Transverse colon (tissue), 4 donors: ENCODE results near the gene CKM. TPM values are rescaled to one million over a fixed set of nuclear protein-coding genes. Genes with fewer than 3 reads are reported as not detected.

ENCODE experiments used
- DNase-seq: peaks from one replicate; pipeline ENCODE4 v3.0.0-alpha.2; 2019
- H3K27ac ChIP-seq, 4 donors: fragments of 200-600 bp; sonication (generic); 2 replicates each; pipeline ENCODE4 v1.5.1; 2016 to 2018; ENCODE audit warnings: inconsistent platforms in 4 of 4
- H3K27me3 ChIP-seq: fragments of 200-600 bp; sonication (generic); 2 replicates; pipeline ENCODE4 v1.5.1; 2017; ENCODE audit warnings: inconsistent platforms
- H3K36me3 ChIP-seq, 4 donors: fragments of 200-600 bp; sonication (generic); 2 replicates each; pipeline ENCODE4 v1.5.1; 2017 to 2019; ENCODE audit warnings: inconsistent platforms in 4 of 4
- H3K4me1 ChIP-seq, 4 donors: fragments of 200-600 bp; sonication (generic); 2 replicates each; pipeline ENCODE4 v1.5.1; 2017 to 2020; ENCODE audit warnings: inconsistent platforms in 4 of 4
- H3K4me3 ChIP-seq, 4 donors: fragments of 200-600 bp; sonication (generic); 1 replicate in 1 of 4; 2 replicates in 3 of 4; pipeline versions ENCODE4 v1.5.1 to v1.6.1; 2017 to 2019; ENCODE audit warnings: inconsistent platforms in 4 of 4
- H3K9me3 ChIP-seq, 2 donors: fragments of 200-600 bp; sonication (generic); 2 replicates each; pipeline ENCODE4 v1.5.1; 2017 to 2019; ENCODE audit warnings: inconsistent platforms in 2 of 2
- EP300 ChIP-seq: sonication (generic); formaldehyde crosslinking; IDR thresholded peaks from one replicate; pipeline ENCODE4 v1.6.1; 2017; ENCODE audit warnings: antibody characterized with exemption, low read depth
- POLR2A ChIP-seq: fragments of 450-650 bp; IDR thresholded peaks from one replicate; pipeline ENCODE4 v1.6.1; 2016; ENCODE audit warnings: antibody characterized with exemption, mild to moderate bottlenecking, moderate library complexity
- POLR2AphosphoS5 ChIP-seq, 3 donors: sonication (generic); formaldehyde crosslinking; IDR thresholded peaks; one replicate each; pipeline ENCODE4 v1.6.1; 2016; ENCODE audit warnings: antibody characterized with exemption in 3 of 3
- WGBS, 2 donors: methylation state at CpG; one replicate each; pipeline ENCODE4 v1.1.5; 2018; ENCODE audit warnings: low coverage in 1 of 2; 5-methylcytosine and 5-hydroxymethylcytosine counted together
- in situ Hi-C, 4 donors: fragments of 200-750 bp; cut with MboI; loops; one replicate each; pipeline versions ENCODE4 v1.15.0 to v1.15.1; 2017; ENCODE audit warnings: low sequenced_read_pairs in 3 of 4, low pct_ligation_motif_present in 1 of 4, low pct_unique_long_range_greater_than_20kb in 1 of 4
- intact Hi-C: fragments of 100-400 bp; cut with DNase I; formaldehyde crosslinking; loops from one replicate; pipeline ENCODE4 v1.15.1; 2023; ENCODE audit warnings: low total_unique reads
- total RNA-seq, 4 donors: library from RNA; depleted of rRNA; stranded (reverse); fragments of >200 nt; gene quantifications; one replicate each; pipeline ENCODE4 v1.1.0, GENCODE V29; 2016
- TF ChIP-seq, protein P1 (sequence below), 5 experiments: fragments of 200-600 bp in 3 of 5; fragments of 450-650 bp in 2 of 5; sonication (generic) in 3 of 5; IDR thresholded peaks; 1 replicate in 2 of 5; 2 replicates in 3 of 5; pipeline ENCODE4 v1.5.1; 2016 to 2017; ENCODE audit warnings: antibody characterized with exemption in 5 of 5, inconsistent platforms in 3 of 5, mild to moderate bottlenecking in 2 of 5, moderate library complexity in 1 of 5

CKM gene
- total RNA-seq, 4 donors from 2014 or later, result 4.0 to 32.2 (median 27.9) TPM; not detected in 1

DNA sequence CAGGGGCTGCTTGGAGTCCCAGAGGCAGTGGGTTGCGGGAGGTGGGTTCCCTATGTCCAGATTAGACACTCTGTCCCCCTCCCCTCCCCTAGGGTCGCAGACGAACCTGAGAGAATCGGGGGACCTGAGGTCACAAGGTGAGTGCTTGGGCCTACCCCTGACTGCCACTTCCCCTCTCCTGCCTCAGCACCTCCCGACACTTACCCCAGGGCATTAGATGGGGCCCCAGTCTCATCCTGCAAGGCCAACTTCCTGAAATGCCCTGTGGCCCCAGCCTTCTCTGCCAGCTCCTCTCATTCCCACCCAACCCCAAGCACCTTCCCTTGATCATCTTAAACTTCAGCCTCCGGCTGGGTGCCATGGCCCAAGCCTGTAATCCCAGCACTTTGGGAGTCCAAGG, 23.0 kb downstream of the CKM start:
- Histone ChIP-seq H3K36me3 (no peaks in the 10 kb centered on the region), H3K9me3 (no peaks in the 10 kb centered on the region), H3K27me3 (no peaks in the 10 kb centered on the region), H3K4me1 (no peaks in the 10 kb centered on the region), H3K27ac (no peak overlapping the region), H3K4me3 (no peak overlapping the region)
- TF ChIP-seq, protein P1, sequence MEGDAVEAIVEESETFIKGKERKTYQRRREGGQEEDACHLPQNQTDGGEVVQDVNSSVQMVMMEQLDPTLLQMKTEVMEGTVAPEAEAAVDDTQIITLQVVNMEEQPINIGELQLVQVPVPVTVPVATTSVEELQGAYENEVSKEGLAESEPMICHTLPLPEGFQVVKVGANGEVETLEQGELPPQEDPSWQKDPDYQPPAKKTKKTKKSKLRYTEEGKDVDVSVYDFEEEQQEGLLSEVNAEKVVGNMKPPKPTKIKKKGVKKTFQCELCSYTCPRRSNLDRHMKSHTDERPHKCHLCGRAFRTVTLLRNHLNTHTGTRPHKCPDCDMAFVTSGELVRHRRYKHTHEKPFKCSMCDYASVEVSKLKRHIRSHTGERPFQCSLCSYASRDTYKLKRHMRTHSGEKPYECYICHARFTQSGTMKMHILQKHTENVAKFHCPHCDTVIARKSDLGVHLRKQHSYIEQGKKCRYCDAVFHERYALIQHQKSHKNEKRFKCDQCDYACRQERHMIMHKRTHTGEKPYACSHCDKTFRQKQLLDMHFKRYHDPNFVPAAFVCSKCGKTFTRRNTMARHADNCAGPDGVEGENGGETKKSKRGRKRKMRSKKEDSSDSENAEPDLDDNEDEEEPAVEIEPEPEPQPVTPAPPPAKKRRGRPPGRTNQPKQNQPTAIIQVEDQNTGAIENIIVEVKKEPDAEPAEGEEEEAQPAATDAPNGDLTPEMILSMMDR (IDR thresholded peaks at IDR 0.05), result no peak
- TF ChIP-seq POLR2A (no peak), POLR2AphosphoS5 (IDR thresholded peaks at IDR 0.05) (no peak), EP300 (no peak)
- 88% methylated on average over 6 of the region's 6 CpGs; no CpG with 5 or more reads in 1 of the 2 donors for WGBS, 2 donors
- no peak for DNase-seq
- in situ Hi-C loops, result no loop called here
- intact Hi-C loops, result no loop called here

DNA sequence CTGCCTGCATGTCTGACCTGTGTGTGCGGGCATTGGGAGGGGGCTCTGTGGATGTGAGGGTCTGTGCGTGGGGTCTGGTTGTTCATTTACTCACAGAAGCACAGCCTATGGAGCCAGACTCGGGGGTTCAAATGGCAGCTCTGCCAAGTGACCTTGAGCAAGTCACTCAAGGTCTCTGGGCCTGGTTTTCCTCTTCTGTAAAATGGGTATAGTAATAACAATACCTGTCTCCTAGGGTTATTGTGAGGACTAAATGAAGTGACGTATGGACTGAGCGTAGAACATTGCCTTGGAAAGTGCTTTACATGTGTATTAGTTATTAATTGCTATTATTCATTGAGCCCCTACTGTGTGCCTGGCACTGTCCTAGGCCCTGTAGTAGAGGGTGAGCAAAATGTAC, 24.4 kb downstream of the CKM start:
- H3K4me3 ChIP-seq, result no peak overlapping the region
- no peaks in the 10 kb centered on the region for H3K4me1 ChIP-seq
- TF ChIP-seq, protein P1 (IDR thresholded peaks at IDR 0.05), result no peak
- TF ChIP-seq EP300, result no peak
- no peak for TF ChIP-seq POLR2AphosphoS5 (IDR thresholded peaks at IDR 0.05)
- no peak for TF ChIP-seq POLR2A
- H3K27ac ChIP-seq, result no peak overlapping the region
- no peak for DNase-seq
- 94% methylated on average over 2 to 5 of the region's 5 CpGs for WGBS, 2 donors
- intact Hi-C loops (no loop called here), in situ Hi-C loops (no loop called here)
- H3K9me3 ChIP-seq, result no peaks in the 10 kb centered on the region
- no peaks in the 10 kb centered on the region for H3K36me3 ChIP-seq
- H3K27me3 ChIP-seq, result no peaks in the 10 kb centered on the region

DNA sequence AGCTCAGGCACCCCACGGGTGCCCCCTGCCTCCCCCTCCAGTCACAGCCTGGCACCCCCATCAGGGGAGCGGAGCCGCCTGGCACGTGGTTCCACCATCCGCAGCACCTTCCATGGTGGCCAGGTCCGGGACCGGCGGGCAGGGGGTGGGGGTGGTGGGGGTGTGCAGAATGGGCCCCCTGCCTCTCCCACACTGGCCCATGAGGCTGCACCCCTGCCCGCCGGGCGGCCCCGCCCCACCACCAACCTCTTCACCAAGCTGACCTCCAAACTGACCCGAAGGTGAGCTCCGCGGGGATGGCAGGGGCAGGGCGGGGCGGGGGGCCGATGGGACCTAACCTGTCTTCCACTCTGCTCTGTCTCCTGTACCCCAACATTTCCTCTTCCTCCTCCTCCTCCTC, 25.0 kb downstream of the CKM start:
- H3K36me3 ChIP-seq, result no peaks in the 10 kb centered on the region
- H3K27me3 ChIP-seq, result no peaks in the 10 kb centered on the region

DNA sequence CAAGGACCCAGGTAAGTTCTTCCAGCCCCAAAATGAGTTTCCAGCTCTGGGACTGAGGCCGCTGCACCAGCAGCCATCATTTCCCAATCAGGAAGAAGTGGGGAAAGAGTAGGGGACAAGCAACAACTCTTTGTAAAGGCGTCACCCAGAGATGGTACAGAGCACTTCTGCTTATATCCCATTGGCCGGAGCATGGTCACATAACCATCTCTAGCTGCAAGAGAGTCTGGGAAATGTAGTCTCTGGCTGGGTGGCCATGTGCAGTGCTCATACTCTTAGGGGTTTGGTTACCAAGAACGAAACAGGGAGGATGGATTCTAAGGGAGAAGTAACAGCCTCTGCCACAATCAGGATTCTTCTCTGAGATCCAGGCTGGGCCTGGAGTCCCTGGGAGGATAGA, 26.3 kb downstream of the CKM start:
- no peak overlapping the region for H3K27ac ChIP-seq
- H3K27me3 ChIP-seq, result no peaks in the 10 kb centered on the region
- intact Hi-C loops (no loop called here), in situ Hi-C loops (no loop called here)
- H3K4me3 ChIP-seq, result no peak overlapping the region
- TF ChIP-seq EP300 (no peak), POLR2AphosphoS5 (IDR thresholded peaks at IDR 0.05) (no peak), POLR2A (no peak)
- TF ChIP-seq, protein P1 (IDR thresholded peaks at IDR 0.05), result no peak
- no peaks in the 10 kb centered on the region for H3K36me3 ChIP-seq
- no peak for DNase-seq
- H3K4me1 ChIP-seq, result no peaks in the 10 kb centered on the region
- no peaks in the 10 kb centered on the region for H3K9me3 ChIP-seq
- 91 to 100% methylated on average over 1 to 4 of the region's 4 CpGs for WGBS, 2 donors

More for the DNA sequence above, 25.0 kb downstream of the CKM start:
- no peak for TF ChIP-seq POLR2AphosphoS5 (IDR thresholded peaks at IDR 0.05)
- no peak for TF ChIP-seq EP300
- TF ChIP-seq, protein P1 (IDR thresholded peaks at IDR 0.05), result no peak
- TF ChIP-seq POLR2A, result no peak
- no peak for DNase-seq
- Histone ChIP-seq H3K27ac (no peak overlapping the region), H3K4me1 (no peaks in the 10 kb centered on the region), H3K4me3 (no peak overlapping the region), H3K9me3 (no peaks in the 10 kb centered on the region)
- in situ Hi-C loops, result no loop called here
- intact Hi-C loops, result no loop called here
- 98% methylated on average over 8 of the region's 18 CpGs; no CpG with 5 or more reads in 1 of the 2 donors for WGBS, 2 donors
